Trophoblast cell (in vitro differentiated cells and primary cell): ENCODE results near the gene STING1.
"Not testable (repeated sequence)": the region's sequence is repeated elsewhere in the genome, so short reads cannot be mapped to it uniquely, and the experiment has no call there.

Experiments
- DNase-seq, 2 donors: peaks; one replicate each; pipeline ENCODE4 v3.0.0-alpha.2; 2016
- H2AFZ ChIP-seq: 2 replicates; pipeline ENCODE4 v1.6.1; 2013; ENCODE audit warnings: low read length, moderate library complexity, mild to moderate bottlenecking; ENCODE audit not compliant: insufficient read depth, poor library complexity
- H2AK5ac ChIP-seq: 2 replicates; pipeline ENCODE4 v1.6.1; 2013; ENCODE audit warnings: mild to moderate bottlenecking, low read length
- H2BK120ac ChIP-seq: 2 replicates; pipeline ENCODE4 v1.6.1; 2013; ENCODE audit warnings: low read length, mild to moderate bottlenecking, moderate library complexity; ENCODE audit not compliant: insufficient read depth, poor library complexity
- H2BK12ac ChIP-seq: 2 replicates; pipeline ENCODE4 v1.6.1; 2013; ENCODE audit warnings: mild to moderate bottlenecking, low read length, moderate library complexity
- H2BK5ac ChIP-seq: 2 replicates; pipeline ENCODE4 v1.6.1; 2013; ENCODE audit warnings: low read length, low read depth, moderate library complexity, mild to moderate bottlenecking; ENCODE audit not compliant: poor library complexity
- H3K14ac ChIP-seq: 2 replicates; pipeline ENCODE4 v1.6.1; 2013; ENCODE audit warnings: mild to moderate bottlenecking, low read length
- H3K18ac ChIP-seq: 2 replicates; pipeline ENCODE4 v1.6.1; 2013; ENCODE audit warnings: mild to moderate bottlenecking, low read length
- H3K23ac ChIP-seq: 2 replicates; pipeline ENCODE4 v1.6.1; 2013; ENCODE audit warnings: low read length
- H3K27ac ChIP-seq: 2 replicates; pipeline ENCODE4 v1.5.1; 2013; ENCODE audit warnings: low read depth, mild to moderate bottlenecking, inconsistent platforms, low read length, moderate library complexity
- H3K27me3 ChIP-seq: 2 replicates; pipeline ENCODE4 v1.6.1; 2013; ENCODE audit warnings: inconsistent platforms, mild to moderate bottlenecking, low read length, moderate library complexity; ENCODE audit not compliant: insufficient read depth
- H3K36me3 ChIP-seq, 2 experiments: 1 replicate in 1 of 2; 2 replicates in 1 of 2; pipeline ENCODE4 v1.6.1; 2013; ENCODE audit warnings: low read length in 2 of 2, mild to moderate bottlenecking in 2 of 2, moderate library complexity in 1 of 2; ENCODE audit not compliant: insufficient read depth in 2 of 2, control insufficient read depth in 1 of 2
- H3K4ac ChIP-seq: 2 replicates; pipeline ENCODE4 v1.6.1; 2013; ENCODE audit warnings: low read depth, mild to moderate bottlenecking, low read length, moderate library complexity
- H3K4me1 ChIP-seq, 2 experiments: 1 replicate in 1 of 2; 2 replicates in 1 of 2; pipeline ENCODE4 v1.6.1; 2013; ENCODE audit warnings: low read length in 2 of 2, mild to moderate bottlenecking in 2 of 2, moderate library complexity in 1 of 2; ENCODE audit not compliant: insufficient read depth in 2 of 2, control insufficient read depth in 1 of 2
- H3K4me2 ChIP-seq: 2 replicates; pipeline ENCODE4 v1.6.1; 2013; ENCODE audit warnings: inconsistent platforms, mild to moderate bottlenecking, low read length, moderate library complexity
- H3K4me3 ChIP-seq: 2 replicates; pipeline ENCODE4 v1.5.1; 2013; ENCODE audit warnings: mild to moderate bottlenecking, low read depth, low read length, inconsistent platforms
- H3K79me1 ChIP-seq: one replicate; pipeline ENCODE4 v1.6.1; 2013; ENCODE audit warnings: low read length
- H3K79me2 ChIP-seq: 2 replicates; pipeline ENCODE4 v1.6.1; 2013; ENCODE audit warnings: low read length, mild to moderate bottlenecking; ENCODE audit not compliant: control insufficient read depth, insufficient read depth, poor library complexity
- H3K9ac ChIP-seq: 2 replicates; pipeline ENCODE4 v1.6.1; 2013; ENCODE audit warnings: mild to moderate bottlenecking, low read length
- H3K9me3 ChIP-seq: 2 replicates; pipeline ENCODE4 v1.6.1; 2013; ENCODE audit warnings: low read depth, mild to moderate bottlenecking, control low read depth, inconsistent platforms, low read length; ENCODE audit not compliant: insufficient read depth
- H4K12ac ChIP-seq: 2 replicates; pipeline ENCODE4 v1.6.1; 2013; ENCODE audit warnings: low read depth, mild to moderate bottlenecking, low read length, moderate library complexity
- H4K8ac ChIP-seq: 2 replicates; pipeline ENCODE4 v1.6.1; 2013; ENCODE audit warnings: low read depth, mild to moderate bottlenecking, low read length, moderate library complexity
- H4K91ac ChIP-seq: one replicate; pipeline ENCODE4 v1.6.1; 2013; ENCODE audit warnings: low read depth, mild to moderate bottlenecking, low read length, moderate library complexity
- WGBS: extraction: QIAGEN DNeasy Blood & Tissue Kit; methylation state at CpG from one replicate; pipeline ENCODE4 v1.1.7; 2013; ENCODE audit warnings: missing lambda C conversion rate; ENCODE audit not compliant: insufficient read length, insufficient coverage; ENCODE audit errors: extremely low coverage; 5-methylcytosine and 5-hydroxymethylcytosine counted together

The STING1 gene

DNA sequence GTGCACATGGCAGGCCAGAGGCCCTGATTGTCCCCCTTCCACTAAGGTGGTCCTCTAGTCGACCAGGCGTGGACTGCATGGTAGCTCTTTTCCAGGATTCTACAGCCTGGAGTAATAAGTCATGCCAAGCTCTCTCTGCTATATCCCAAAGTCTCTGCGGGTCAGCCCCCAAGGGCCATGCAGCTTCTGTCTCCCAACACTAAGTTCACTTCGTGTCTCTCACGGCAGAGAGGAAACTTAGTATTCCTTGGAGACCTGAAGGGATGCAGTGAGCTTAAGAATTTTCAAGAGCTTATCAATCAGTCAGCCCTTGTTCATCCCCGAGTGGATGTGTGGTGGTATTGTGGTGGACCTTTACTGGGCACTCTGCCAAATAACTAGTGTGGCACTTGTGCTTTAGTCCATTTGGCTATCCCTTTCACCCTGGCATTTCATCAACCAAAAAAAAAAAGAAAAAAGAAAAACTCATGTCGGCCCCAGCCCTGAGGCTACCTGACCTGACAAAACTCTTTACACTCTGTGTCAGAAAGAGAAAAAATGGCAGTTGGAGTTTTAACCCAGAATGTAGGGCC, 45.4 kb upstream of the STING1 start:
- not testable (repeated sequence) for H3K27me3 ChIP-seq, H2AFZ ChIP-seq, H3K27ac ChIP-seq, H3K4me3 ChIP-seq, H4K12ac ChIP-seq, H2BK12ac ChIP-seq, H3K9ac ChIP-seq, H2BK5ac ChIP-seq, H3K4me2 ChIP-seq, H3K18ac ChIP-seq, H2BK120ac ChIP-seq, H2AK5ac ChIP-seq, H3K4ac ChIP-seq, H3K9me3 ChIP-seq, H4K8ac ChIP-seq, H3K14ac ChIP-seq, H4K91ac ChIP-seq, H3K79me1 ChIP-seq, H3K4me1 ChIP-seq, DNase-seq, H3K23ac ChIP-seq, H3K79me2 ChIP-seq, H3K36me3 ChIP-seq
- no CpG with 5 or more reads among the region's 7 CpGs for WGBS

DNA sequence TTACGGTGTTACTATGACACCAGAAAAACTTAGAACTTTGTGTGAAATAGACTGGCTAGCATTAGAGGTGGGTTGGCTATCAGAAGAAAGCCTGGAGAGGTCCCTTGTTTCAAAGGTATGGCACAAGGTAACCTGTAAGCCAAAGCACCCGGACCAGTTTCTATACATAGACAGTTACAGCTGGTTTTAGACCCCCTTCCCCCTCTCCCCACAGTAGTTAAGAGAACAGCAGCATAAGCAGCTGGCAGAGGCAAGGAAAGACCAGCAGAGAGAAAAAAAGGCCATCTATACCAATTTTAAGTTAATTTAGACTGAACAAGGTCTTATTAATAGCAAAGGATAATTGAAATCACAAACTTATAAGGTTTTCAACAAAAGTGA, 44.5 kb upstream of the STING1 start:
- not testable (repeated sequence) for H3K79me2 ChIP-seq, H3K4me3 ChIP-seq, H2AFZ ChIP-seq, H3K79me1 ChIP-seq, H4K91ac ChIP-seq, H3K18ac ChIP-seq, H3K14ac ChIP-seq, H2BK12ac ChIP-seq, H3K4me1 ChIP-seq, H2BK120ac ChIP-seq, H3K4ac ChIP-seq, H2AK5ac ChIP-seq, H3K9ac ChIP-seq, H3K23ac ChIP-seq, H4K12ac ChIP-seq, H3K4me2 ChIP-seq, H3K27ac ChIP-seq, DNase-seq, H3K9me3 ChIP-seq, H4K8ac ChIP-seq, H3K36me3 ChIP-seq, H3K27me3 ChIP-seq, H2BK5ac ChIP-seq
- WGBS = no CpG with 5 or more reads among the region's 2 CpGs

DNA sequence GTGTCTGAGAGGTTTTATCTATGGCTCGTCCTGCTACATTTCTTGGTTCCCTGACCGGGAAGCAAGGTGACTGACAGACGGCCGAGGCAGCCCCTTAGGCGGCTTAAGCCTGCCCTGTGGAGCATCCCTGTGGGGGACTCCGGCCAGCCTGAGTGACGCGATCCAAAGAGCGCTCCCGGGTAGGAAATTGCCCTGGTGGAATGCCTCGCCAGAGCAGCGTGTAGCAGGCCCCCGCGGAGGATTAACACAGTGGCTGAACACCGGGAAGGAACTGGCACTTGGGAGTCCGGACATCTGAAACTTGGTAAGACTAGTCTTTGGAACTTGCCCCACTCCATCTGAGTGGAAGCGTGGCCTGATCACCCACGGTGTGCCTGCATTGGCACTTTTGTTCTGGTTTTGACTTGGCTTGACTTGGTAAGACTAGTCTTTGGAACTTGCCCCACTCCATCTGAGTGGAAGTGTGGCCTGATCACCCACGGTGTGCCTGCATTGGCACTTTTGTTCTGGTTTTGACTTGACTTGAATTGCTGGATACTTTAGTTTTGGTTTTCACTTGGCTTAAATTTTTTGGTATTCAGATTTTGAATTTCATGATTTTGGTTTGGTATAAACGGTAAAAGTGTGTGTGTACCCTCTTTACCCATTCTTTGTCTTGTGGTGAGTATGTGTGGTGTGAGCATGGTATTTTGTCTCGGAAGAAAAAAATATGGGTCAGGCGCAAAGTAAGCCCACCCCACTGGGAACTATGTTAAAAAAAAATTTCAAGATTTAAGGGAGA, 43.9 kb upstream of the STING1 start:
- 100% methylated on average over 1 of the region's 22 CpGs for WGBS
- not testable (repeated sequence) for H2AFZ ChIP-seq, H3K27me3 ChIP-seq, H2BK12ac ChIP-seq, H4K8ac ChIP-seq, H3K4me2 ChIP-seq, H3K9me3 ChIP-seq, H3K79me1 ChIP-seq, H3K18ac ChIP-seq, H3K36me3 ChIP-seq, H3K9ac ChIP-seq, H3K23ac ChIP-seq, H3K14ac ChIP-seq, H3K4me3 ChIP-seq, H3K4me1 ChIP-seq, H3K79me2 ChIP-seq, H2BK120ac ChIP-seq, H3K4ac ChIP-seq, H2AK5ac ChIP-seq, DNase-seq, H2BK5ac ChIP-seq, H4K91ac ChIP-seq, H4K12ac ChIP-seq, H3K27ac ChIP-seq

DNA sequence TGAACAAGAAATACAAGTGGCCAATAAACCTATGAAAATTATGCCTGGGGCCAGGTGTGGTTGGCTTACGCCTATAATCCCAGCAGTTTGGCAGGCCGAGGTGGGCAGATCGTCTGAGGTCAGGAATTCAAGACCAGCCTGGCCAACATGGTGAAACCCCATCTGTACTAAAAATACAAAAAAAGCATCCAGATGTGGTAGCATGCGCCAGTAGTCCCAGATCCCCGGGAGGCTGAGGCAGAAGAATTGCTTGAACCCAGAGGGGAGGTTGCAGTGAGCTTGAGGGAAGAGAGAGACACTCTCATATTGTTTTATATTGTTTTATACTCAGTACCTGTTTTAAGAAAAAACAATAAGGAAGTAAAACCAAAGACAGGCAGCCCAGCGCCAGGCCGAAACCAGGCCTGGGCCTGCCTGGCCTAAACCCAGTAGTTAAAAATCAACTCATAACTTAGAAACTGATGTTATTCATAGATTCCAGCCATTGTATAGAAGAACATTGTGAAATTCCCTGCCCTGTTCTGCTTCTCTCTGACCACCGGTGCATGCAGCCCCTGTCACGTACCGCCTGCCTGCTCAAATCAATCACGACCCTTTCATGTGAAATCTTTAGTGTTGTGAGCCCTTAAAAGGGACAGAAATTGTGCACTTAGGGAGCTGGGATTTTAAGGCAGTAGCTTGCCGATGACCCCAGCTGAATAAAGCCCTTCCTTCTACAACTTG, 43.2 kb upstream of the STING1 start:
- H3K9me3 ChIP-seq, H4K8ac ChIP-seq, H3K4me1 ChIP-seq, H2AK5ac ChIP-seq, H3K79me1 ChIP-seq, H3K36me3 ChIP-seq, H3K4me2 ChIP-seq, H4K91ac ChIP-seq, H3K79me2 ChIP-seq, H2BK5ac ChIP-seq, H3K18ac ChIP-seq, H3K4ac ChIP-seq, H3K14ac ChIP-seq, H2BK120ac ChIP-seq, H2BK12ac ChIP-seq, H3K27ac ChIP-seq, H2AFZ ChIP-seq, DNase-seq, H3K9ac ChIP-seq, H3K27me3 ChIP-seq, H3K4me3 ChIP-seq, H4K12ac ChIP-seq, H3K23ac ChIP-seq: not testable (repeated sequence)
- no CpG with 5 or more reads among the region's 12 CpGs for WGBS
